AG10803 (cell line): ENCODE results near the gene PRAMEF8.
"Not testable (repeated sequence)": the region's sequence is repeated elsewhere in the genome, so short reads cannot be mapped to it uniquely, and the experiment has no call there.

ENCODE experiments used
- DNase-seq: peaks from one replicate; pipeline ENCODE4 v3.0.0; 2010; ENCODE audit warnings: low read depth
- H3K4me3 ChIP-seq: 2 replicates; pipeline ENCODE4 v1.5.1; 2011; ENCODE audit warnings: mild to moderate bottlenecking, low read length, control low read depth

Gene PRAMEF8

DNA sequence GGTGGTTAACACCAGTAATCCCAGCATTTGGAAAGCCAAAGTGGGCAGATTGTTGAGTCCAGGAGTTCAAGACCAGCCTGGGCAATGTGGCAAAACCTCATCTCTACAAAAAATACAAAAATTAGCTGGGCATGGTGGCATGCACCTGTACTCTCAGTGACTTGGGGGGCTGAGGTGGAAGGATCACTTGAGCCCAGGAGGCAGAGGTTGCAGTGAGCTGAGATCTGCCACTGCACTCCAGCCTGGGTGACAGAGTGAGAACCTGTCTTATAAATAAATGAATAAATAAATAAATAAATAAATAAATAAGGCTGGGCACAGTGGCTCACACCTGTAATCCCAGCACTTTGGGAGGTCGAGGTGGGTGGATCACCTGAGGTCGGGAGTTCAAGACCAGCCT, 52.9 kb downstream of the PRAMEF8 start:
- not testable (repeated sequence) for H3K4me3 ChIP-seq, DNase-seq
